ENCODE data around the gene APOBEC3B.

DNA sequence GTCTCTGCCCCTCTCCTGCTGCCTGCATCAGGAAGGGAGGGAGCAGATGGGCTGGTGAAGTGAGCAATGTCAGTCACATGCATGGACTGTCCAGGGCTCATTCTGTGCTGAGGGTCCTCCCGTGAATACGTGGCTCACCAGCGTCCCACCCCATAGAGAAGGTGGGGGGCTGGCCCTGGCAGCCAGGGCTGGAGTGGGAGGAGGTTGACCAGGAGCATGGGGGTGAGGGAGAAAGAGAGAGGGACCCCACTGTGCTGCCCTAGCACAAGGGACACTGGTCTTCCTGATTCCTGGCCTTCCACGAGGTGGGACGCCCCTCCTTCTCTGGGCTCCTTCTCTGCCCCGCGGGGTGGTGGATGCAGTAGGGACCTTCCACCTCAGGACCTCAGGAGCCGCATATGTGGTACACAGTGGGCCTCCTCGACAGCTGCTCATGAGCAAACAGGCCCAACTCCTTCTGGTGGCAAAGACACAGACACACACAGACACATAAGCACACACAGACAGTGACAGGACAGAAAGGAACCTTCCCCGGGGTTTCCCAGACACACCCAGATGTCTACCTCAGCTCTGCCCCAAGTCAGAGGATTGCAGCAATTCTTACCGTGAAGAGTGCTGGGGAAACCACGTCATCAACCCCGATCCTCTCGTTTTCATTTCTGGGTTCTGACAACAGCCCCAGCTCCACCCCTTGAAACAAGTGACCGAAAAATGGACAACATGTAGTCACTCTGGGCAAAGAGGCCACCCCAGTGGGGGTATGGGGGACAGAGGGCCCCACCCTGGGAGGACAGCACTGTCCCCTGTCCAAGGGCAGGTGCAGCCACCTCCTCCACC, 28.4 kb upstream of the APOBEC3B start:
- TF ChIP-seq POLR2AphosphoS5 (IDR thresholded peaks at IDR 0.05) = no peak
- TF ChIP-seq, protein P1, sequence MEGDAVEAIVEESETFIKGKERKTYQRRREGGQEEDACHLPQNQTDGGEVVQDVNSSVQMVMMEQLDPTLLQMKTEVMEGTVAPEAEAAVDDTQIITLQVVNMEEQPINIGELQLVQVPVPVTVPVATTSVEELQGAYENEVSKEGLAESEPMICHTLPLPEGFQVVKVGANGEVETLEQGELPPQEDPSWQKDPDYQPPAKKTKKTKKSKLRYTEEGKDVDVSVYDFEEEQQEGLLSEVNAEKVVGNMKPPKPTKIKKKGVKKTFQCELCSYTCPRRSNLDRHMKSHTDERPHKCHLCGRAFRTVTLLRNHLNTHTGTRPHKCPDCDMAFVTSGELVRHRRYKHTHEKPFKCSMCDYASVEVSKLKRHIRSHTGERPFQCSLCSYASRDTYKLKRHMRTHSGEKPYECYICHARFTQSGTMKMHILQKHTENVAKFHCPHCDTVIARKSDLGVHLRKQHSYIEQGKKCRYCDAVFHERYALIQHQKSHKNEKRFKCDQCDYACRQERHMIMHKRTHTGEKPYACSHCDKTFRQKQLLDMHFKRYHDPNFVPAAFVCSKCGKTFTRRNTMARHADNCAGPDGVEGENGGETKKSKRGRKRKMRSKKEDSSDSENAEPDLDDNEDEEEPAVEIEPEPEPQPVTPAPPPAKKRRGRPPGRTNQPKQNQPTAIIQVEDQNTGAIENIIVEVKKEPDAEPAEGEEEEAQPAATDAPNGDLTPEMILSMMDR (IDR thresholded peaks at IDR 0.05) = no peak

All from breast epithelium (tissue), 3 donors.